ENCODE data around the gene NR6A1.
A peak's percentile ranks its signal among the peaks of the same experiment; 100 is the strongest.

NR6A1 gene

DNA sequence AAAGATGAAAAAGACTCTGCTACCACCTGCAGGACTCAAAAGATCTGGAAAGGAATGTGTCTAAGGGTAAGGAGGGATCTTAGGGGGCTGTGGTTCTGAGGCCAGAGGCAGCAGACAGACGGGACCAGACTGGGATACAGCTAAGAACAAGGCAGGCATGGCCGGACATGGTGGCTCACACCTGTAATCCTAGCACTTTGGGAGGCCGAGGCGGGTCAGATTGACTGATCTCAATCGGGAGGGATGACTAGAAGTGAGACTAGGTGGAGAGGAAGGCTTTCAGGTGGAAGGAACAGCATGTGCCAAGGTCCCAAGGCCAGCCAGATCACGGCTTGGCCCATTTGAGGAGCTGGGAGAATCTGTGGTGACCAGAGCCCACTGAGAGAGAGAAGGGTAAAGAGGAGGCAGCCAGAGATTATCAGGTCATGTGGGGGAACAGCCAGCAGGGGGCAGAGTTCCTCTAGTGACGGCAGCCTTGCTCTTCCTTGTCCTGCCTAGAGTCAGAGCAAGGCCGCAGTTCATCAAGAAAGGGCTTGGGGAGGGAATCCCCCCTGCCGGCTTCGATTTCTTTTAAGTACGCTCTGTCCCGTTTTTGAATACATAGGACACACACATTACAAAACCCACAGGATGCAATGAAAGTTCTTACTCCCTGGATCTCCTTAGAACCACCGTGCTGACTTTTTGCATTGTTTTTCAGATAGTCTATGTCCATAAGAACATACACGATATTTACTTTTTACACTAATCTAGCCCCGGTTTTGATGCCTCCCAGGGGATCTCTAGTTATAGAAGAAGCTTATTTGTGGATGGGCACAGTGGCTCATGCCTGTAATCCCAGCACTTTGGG lies 3.2 kb upstream of the NR6A1 start (continued):
- TF ChIP-seq ZNF202 (tag by site-specific recombination; IDR thresholded peaks at IDR 0.05; ENCODE audit: borderline replicate concordance): no peak
- no peak for TF ChIP-seq ZNF350 (tag by site-specific recombination; IDR thresholded peaks at IDR 0.05)
- TF ChIP-seq YY2 (tag by site-specific recombination; IDR thresholded peaks at IDR 0.05): no peak
- 0 out of 2 replicates have a peak, but pooled peaks have one; percentile 22 for TF ChIP-seq ZNF2 (tag by site-specific recombination; IDR thresholded peaks at IDR 0.05)
- TF ChIP-seq ZNF501 (tag by site-specific recombination; IDR thresholded peaks at IDR 0.05): no peak
- no peak for TF ChIP-seq ZNF792 (tag by site-specific recombination; IDR thresholded peaks at IDR 0.05)
- no peak for TF ChIP-seq ZNF571 (tag by site-specific recombination; IDR thresholded peaks at IDR 0.05)
- TF ChIP-seq, protein P1, sequence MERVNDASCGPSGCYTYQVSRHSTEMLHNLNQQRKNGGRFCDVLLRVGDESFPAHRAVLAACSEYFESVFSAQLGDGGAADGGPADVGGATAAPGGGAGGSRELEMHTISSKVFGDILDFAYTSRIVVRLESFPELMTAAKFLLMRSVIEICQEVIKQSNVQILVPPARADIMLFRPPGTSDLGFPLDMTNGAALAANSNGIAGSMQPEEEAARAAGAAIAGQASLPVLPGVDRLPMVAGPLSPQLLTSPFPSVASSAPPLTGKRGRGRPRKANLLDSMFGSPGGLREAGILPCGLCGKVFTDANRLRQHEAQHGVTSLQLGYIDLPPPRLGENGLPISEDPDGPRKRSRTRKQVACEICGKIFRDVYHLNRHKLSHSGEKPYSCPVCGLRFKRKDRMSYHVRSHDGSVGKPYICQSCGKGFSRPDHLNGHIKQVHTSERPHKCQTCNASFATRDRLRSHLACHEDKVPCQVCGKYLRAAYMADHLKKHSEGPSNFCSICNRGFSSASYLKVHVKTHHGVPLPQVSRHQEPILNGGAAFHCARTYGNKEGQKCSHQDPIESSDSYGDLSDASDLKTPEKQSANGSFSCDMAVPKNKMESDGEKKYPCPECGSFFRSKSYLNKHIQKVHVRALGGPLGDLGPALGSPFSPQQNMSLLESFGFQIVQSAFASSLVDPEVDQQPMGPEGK (tag by site-specific recombination; IDR thresholded peaks at IDR 0.05): peak; percentile 55; the same call in 1 of the 2 replicates
- TF ChIP-seq, protein P2, sequence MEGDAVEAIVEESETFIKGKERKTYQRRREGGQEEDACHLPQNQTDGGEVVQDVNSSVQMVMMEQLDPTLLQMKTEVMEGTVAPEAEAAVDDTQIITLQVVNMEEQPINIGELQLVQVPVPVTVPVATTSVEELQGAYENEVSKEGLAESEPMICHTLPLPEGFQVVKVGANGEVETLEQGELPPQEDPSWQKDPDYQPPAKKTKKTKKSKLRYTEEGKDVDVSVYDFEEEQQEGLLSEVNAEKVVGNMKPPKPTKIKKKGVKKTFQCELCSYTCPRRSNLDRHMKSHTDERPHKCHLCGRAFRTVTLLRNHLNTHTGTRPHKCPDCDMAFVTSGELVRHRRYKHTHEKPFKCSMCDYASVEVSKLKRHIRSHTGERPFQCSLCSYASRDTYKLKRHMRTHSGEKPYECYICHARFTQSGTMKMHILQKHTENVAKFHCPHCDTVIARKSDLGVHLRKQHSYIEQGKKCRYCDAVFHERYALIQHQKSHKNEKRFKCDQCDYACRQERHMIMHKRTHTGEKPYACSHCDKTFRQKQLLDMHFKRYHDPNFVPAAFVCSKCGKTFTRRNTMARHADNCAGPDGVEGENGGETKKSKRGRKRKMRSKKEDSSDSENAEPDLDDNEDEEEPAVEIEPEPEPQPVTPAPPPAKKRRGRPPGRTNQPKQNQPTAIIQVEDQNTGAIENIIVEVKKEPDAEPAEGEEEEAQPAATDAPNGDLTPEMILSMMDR (tag by site-specific recombination; IDR thresholded peaks at IDR 0.05): peak; percentile 70
- peak; percentile 74 for TF ChIP-seq ZNF600 (tag by site-specific recombination; IDR thresholded peaks at IDR 0.05)
- TF ChIP-seq ZNF548 (tag by site-specific recombination; IDR thresholded peaks at IDR 0.05): no peak
- TF ChIP-seq SP7 (tag by site-specific recombination; IDR thresholded peaks at IDR 0.05): no peak
- no peak for TF ChIP-seq ZNF391 (tag by site-specific recombination; IDR thresholded peaks at IDR 0.05; ENCODE audit: borderline replicate concordance, low read depth)
- TF ChIP-seq ZNF341 (tag by site-specific recombination; IDR thresholded peaks at IDR 0.05; ENCODE audit: low read depth): peak; percentile 36; the same call in 1 of the 2 replicates
- TF ChIP-seq ZNF660 (tag by site-specific recombination; IDR thresholded peaks at IDR 0.05): 0 out of 2 replicates have a peak, but pooled peaks have one; percentile 24
- TF ChIP-seq EGR2 (tag by site-specific recombination; IDR thresholded peaks at IDR 0.05; ENCODE audit: low read depth): no peak
- no peak for TF ChIP-seq ZNF114 (tag by site-specific recombination; IDR thresholded peaks at IDR 0.05)
- TF ChIP-seq ZNF624 (tag by site-specific recombination; IDR thresholded peaks at IDR 0.05): no peak
- TF ChIP-seq ZNF629 (tag by site-specific recombination; IDR thresholded peaks at IDR 0.05): 0 out of 2 replicates have a peak, but pooled peaks have one; percentile 22
- TF ChIP-seq, protein P3, sequence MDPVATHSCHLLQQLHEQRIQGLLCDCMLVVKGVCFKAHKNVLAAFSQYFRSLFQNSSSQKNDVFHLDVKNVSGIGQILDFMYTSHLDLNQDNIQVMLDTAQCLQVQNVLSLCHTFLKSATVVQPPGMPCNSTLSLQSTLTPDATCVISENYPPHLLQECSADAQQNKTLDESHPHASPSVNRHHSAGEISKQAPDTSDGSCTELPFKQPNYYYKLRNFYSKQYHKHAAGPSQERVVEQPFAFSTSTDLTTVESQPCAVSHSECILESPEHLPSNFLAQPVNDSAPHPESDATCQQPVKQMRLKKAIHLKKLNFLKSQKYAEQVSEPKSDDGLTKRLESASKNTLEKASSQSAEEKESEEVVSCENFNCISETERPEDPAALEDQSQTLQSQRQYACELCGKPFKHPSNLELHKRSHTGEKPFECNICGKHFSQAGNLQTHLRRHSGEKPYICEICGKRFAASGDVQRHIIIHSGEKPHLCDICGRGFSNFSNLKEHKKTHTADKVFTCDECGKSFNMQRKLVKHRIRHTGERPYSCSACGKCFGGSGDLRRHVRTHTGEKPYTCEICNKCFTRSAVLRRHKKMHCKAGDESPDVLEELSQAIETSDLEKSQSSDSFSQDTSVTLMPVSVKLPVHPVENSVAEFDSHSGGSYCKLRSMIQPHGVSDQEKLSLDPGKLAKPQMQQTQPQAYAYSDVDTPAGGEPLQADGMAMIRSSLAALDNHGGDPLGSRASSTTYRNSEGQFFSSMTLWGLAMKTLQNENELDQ (tag by site-specific recombination; IDR thresholded peaks at IDR 0.05; ENCODE audit: low read depth): no peak

All from HEK293 (cell line).